Endothelial cell of umbilical vein (primary cell): Measurements from ENCODE around the gene ZNF808. TPM values are rescaled to one million over a fixed set of nuclear protein-coding genes. Genes with fewer than 3 reads are reported as not detected.

Experiments
- BruUV-seq: library from RNA; stranded (reverse); fragments of 400-500 nt; replicated peaks from 2 replicates; lab custom pipeline; 2021; lab: Mats Ljungman, UMichigan
- CTCF ChIA-PET: fragments of 300-600, 350-600 bp; sonication (Branson Sonifier 250); formaldehyde crosslinking; loops from one replicate; lab custom pipeline; 2021; ENCODE audit warnings: antibody characterized with exemption, inconsistent platforms; lab: Charles Lee
- POLR2A ChIA-PET: fragments of 300-600, 350-600 bp; sonication (Branson Sonifier 250); formaldehyde crosslinking; loops from one replicate; lab custom pipeline; 2021; ENCODE audit warnings: antibody characterized with exemption, inconsistent platforms; lab: Charles Lee
- DNase-seq: peaks from one replicate; pipeline ENCODE4 v3.0.0-alpha.2; 2011; ENCODE audit warnings: low read depth, low spot score
- FAIRE-seq: peaks from 2 replicates; lab custom pipeline; 2011; peaks lifted over from hg19 to GRCh38; lab: Jason Lieb, UNC
- H2AFZ ChIP-seq: 2 replicates; pipeline ENCODE4 v1.6.0; 2012; ENCODE audit warnings: low read depth, low read length, control low read depth, inconsistent platforms
- H3K27ac ChIP-seq: 2 replicates; pipeline ENCODE4 v1.5.1; 2011; ENCODE audit warnings: low read depth, mild to moderate bottlenecking, control low read depth, low read length, moderate library complexity; ENCODE audit not compliant: insufficient read depth
- H3K27me3 ChIP-seq, 2 experiments: 2 replicates each; pipeline versions ENCODE4 v1.6.0 to v1.6.1; 2011; ENCODE audit warnings: low read length in 2 of 2, mixed read lengths in 1 of 2; ENCODE audit not compliant: control insufficient read depth in 2 of 2, insufficient read depth in 2 of 2
- H3K36me3 ChIP-seq, 2 experiments: 2 replicates in 1 of 2; 3 replicates in 1 of 2; pipeline ENCODE4 v1.5.1; 2011; ENCODE audit warnings: low read length in 2 of 2, mild to moderate bottlenecking in 1 of 2, moderate library complexity in 1 of 2; ENCODE audit not compliant: control insufficient read depth in 2 of 2, insufficient read depth in 2 of 2; ENCODE audit errors: extremely low read depth in 1 of 2
- H3K4me1 ChIP-seq: 3 replicates; pipeline ENCODE4 v1.5.1; 2011; ENCODE audit warnings: mild to moderate bottlenecking, low read length; ENCODE audit not compliant: control insufficient read depth, insufficient read depth; ENCODE audit errors: extremely low read depth
- H3K4me2 ChIP-seq: 2 replicates; pipeline ENCODE4 v1.6.1; 2011; ENCODE audit warnings: low read length, control low read depth, mixed read lengths; ENCODE audit not compliant: insufficient read depth
- H3K4me3 ChIP-seq, 3 experiments: fragments of 200-600 bp in 1 of 3; sonication (generic), shearing (Covaris generic) in 1 of 3; replicated peaks in 1 of 3; 2 replicates each; pipeline ENCODE4 v1.5.1; 2011 to 2016; ENCODE audit warnings: control low read depth in 3 of 3, low read length in 3 of 3, mild to moderate bottlenecking in 2 of 3, inconsistent platforms in 1 of 3, low read depth in 1 of 3, moderate library complexity in 1 of 3; ENCODE audit not compliant: insufficient read depth in 1 of 3
- H3K79me2 ChIP-seq: 2 replicates; pipeline ENCODE4 v1.6.0; 2012; ENCODE audit warnings: low read length, inconsistent platforms; ENCODE audit not compliant: control insufficient read depth, insufficient read depth
- H3K9ac ChIP-seq: replicated peaks from 2 replicates; pipeline ENCODE3; 2011; ENCODE audit warnings: low read length, control low read depth; ENCODE audit not compliant: insufficient read depth; ENCODE audit errors: extremely low read depth
- H3K9me1 ChIP-seq: replicated peaks from 3 replicates; pipeline ENCODE4 v1.6.0; 2011; ENCODE audit warnings: mild to moderate bottlenecking, low read length; ENCODE audit not compliant: control insufficient read depth, insufficient read depth; ENCODE audit errors: extremely low read depth
- H3K9me3 ChIP-seq: replicated peaks from 2 replicates; pipeline ENCODE4 v1.5.1; 2012; ENCODE audit warnings: low read length, inconsistent platforms; ENCODE audit not compliant: control insufficient read depth, insufficient read depth
- H4K20me1 ChIP-seq: replicated peaks from 2 replicates; pipeline ENCODE3; 2011; ENCODE audit warnings: mild to moderate bottlenecking, low read length; ENCODE audit not compliant: control insufficient read depth, insufficient read depth; ENCODE audit errors: extremely low read depth
- CTCF ChIP-seq, 2 donors: IDR thresholded peaks; 1 replicate in 1 of 2; 2 replicates in 1 of 2; pipeline ENCODE4 v1.5.1; 2011; ENCODE audit warnings: low read length in 2 of 2, mild to moderate bottlenecking in 2 of 2, moderate library complexity in 2 of 2, control low read depth in 1 of 2, inconsistent platforms in 1 of 2, low read depth in 1 of 2; ENCODE audit not compliant: insufficient read depth in 1 of 2; ENCODE audit errors: extremely low read depth in 1 of 2
- EZH2 ChIP-seq: IDR thresholded peaks from 2 replicates; pipeline ENCODE4 v1.6.1; 2012; ENCODE audit warnings: borderline replicate concordance, low read depth, mild to moderate bottlenecking, moderate library complexity, low read length, inconsistent platforms; ENCODE audit not compliant: severe bottlenecking
- FOS ChIP-seq: IDR thresholded peaks from 2 replicates; pipeline ENCODE4 v1.6.1; 2011; ENCODE audit warnings: mild to moderate bottlenecking, low read length, moderate library complexity, borderline replicate concordance; ENCODE audit not compliant: insufficient read depth
- GATA2 ChIP-seq: IDR thresholded peaks from 2 replicates; pipeline ENCODE4 v1.7.0; 2011; ENCODE audit warnings: low read depth, mild to moderate bottlenecking, moderate library complexity, mixed read lengths, low read length; ENCODE audit not compliant: insufficient read length, insufficient read depth
- JUN ChIP-seq: IDR thresholded peaks from 2 replicates; pipeline ENCODE4 v1.6.1; 2011; ENCODE audit warnings: borderline replicate concordance, low read depth; ENCODE audit not compliant: insufficient read length, insufficient read depth
- MAX ChIP-seq: IDR thresholded peaks from 2 replicates; pipeline ENCODE4 v1.6.1; 2011; ENCODE audit not compliant: insufficient read depth, insufficient read length
- MYC ChIP-seq: IDR thresholded peaks from one replicate; pipeline ENCODE4 v1.6.1; 2011; ENCODE audit warnings: mild to moderate bottlenecking, low read depth, low read length
- POLR2A ChIP-seq: IDR thresholded peaks from 2 replicates; pipeline ENCODE4 v1.6.1; 2012; ENCODE audit warnings: low read depth, mild to moderate bottlenecking, control low read depth, low read length
- POLR2AphosphoS5 ChIP-seq: IDR thresholded peaks from 2 replicates; pipeline ENCODE4 v1.6.1; 2012; ENCODE audit warnings: low read depth, mild to moderate bottlenecking, control low read depth, low read length, moderate library complexity; ENCODE audit not compliant: insufficient read depth
- dilution Hi-C: fragments of 300-500 bp; cut with MboI; formaldehyde crosslinking; loops from one replicate; pipeline ENCODE4 v1.15.0; 2019; ENCODE audit warnings: low sequenced_read_pairs; ENCODE audit not compliant: extremely low pct_ligation_motif_present
- intact Hi-C: fragments of 100-400 bp; cut with micrococcal nuclease; formaldehyde crosslinking; loops from one replicate; pipeline ENCODE4 v1.10.0; 2022
- polyA plus RNA-seq, 4 experiments: library from polyadenylated mRNA; depleted of rRNA in 3 of 4; stranded (reverse) in 3 of 4; unstranded in 1 of 4; fragments of >200 nt; gene quantifications; 2 replicates each; pipeline versions ENCODE4 v1.2.1 to v1.2.3, GENCODE V29; 2011 to 2012; ENCODE audit warnings: missing spikeins in 1 of 4
- total RNA-seq: library from RNA; stranded (reverse); gene quantifications from 2 replicates; pipeline ENCODE4 v1.2.3, GENCODE V29; 2021

The ZNF808 gene
- total and polyA plus RNA-seq, 2 donors (not counting 3 experiments of a cell fraction or from before 2014, with no cell fraction given): 1.9 to 15.2 TPM

DNA sequence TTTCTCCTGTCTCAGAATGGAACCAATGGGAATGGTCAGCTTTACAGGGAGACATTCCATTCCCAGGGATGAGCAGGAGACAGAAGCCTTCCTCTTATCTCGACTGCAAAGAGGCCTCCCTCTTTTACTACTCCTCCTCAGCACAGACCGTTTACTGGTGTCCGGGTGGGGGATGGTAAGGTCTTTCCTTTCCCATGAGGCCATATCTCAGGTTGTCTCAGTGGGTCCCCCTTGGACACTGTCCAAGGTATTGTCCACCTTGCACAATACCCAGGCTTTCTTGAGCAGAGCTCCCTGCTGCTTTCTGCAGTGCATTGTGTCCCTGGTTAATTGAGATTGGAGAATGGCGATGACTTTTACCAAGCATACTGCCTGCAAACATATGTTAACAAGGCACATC is 7.5 kb upstream of the ZNF808 start:
- no peaks in the 10 kb centered on the region for H4K20me1 ChIP-seq
- BruUV-seq: no TSS peak
- no peak overlapping the region for H3K9ac ChIP-seq
- no peaks in the 10 kb centered on the region for H3K4me1 ChIP-seq
- intact Hi-C loops: no loop called here
- no peak overlapping the region for H3K4me2 ChIP-seq
- dilution Hi-C loops: no loop called here
- H3K79me2 ChIP-seq: no peaks in the 10 kb centered on the region
- TF ChIP-seq GATA2: no peak
- TF ChIP-seq EZH2: no peak
- no peak for TF ChIP-seq CTCF (IDR thresholded peaks at IDR 0.05; ENCODE audit: extremely low read depth in 1 of 2, insufficient read depth in 1 of 2, low read depth in 1 of 2, low read length in 2 of 2)
- no peak for TF ChIP-seq MAX
- no peak for TF ChIP-seq POLR2A
- TF ChIP-seq MYC: no peak
- TF ChIP-seq POLR2AphosphoS5: no peak
- TF ChIP-seq FOS: no peak
- no peak for TF ChIP-seq JUN
- DNase-seq (no peak), FAIRE-seq (no peak)
- H3K27me3 ChIP-seq: no peaks in the 10 kb centered on the region
- no peak overlapping the region for H3K4me3 ChIP-seq
- no peak overlapping the region for H2AFZ ChIP-seq
- no peaks in the 10 kb centered on the region for H3K36me3 ChIP-seq
- H3K9me3 ChIP-seq: no peaks in the 10 kb centered on the region
- no peaks in the 10 kb centered on the region for H3K9me1 ChIP-seq
- ChIA-PET CTCF (no interaction called here), POLR2A (no interaction called here)
- no peak overlapping the region for H3K27ac ChIP-seq
